C4-2B (cell line): ENCODE data around the gene SOD1.
"Not testable (repeated sequence)": the region's sequence is repeated elsewhere in the genome, so short reads cannot be mapped to it uniquely, and the experiment has no call there.

ENCODE experiments used
- H3K27ac ChIP-seq: fragments of 450-650 bp; 2 replicates; pipeline ENCODE4 v1.5.1; 2017
- ZFX ChIP-seq: fragments of 450-650 bp; IDR thresholded peaks from 2 replicates; pipeline ENCODE4 v1.6.1; 2017
- TF ChIP-seq, protein P1 (sequence below): fragments of 450-650 bp; conservative IDR thresholded peaks from 2 replicates; pipeline ENCODE4 v1.5.1; 2017; ENCODE audit warnings: mild to moderate bottlenecking

The SOD1 gene

DNA sequence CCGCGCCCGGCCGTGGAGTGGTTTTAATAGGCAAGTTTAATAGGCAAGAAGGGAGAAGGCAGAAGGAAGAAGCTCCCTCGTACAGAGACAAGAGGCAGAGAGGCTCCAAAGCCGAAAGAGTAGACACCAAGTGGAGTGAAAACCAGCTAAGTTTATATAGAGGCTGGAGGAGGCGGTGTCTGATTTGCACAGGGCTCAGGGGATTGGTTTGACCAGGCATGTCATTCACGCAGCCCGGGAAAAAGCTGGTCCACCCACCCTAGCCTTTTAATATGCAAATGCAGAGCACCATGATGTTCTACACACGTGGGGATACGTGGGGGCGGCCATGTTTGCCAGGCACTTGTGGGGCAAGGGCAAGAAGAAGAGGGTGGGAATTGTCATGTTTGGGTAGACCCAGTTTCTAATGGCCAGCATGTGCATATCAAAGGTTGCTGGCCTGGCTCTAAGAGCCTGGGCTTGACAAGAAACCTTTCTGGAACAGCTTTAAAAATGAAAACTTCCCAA is 18.0 kb upstream of the SOD1 start:
- H3K27ac ChIP-seq, result no peak overlapping the region
- no peak for TF ChIP-seq ZFX
- TF ChIP-seq, protein P1, sequence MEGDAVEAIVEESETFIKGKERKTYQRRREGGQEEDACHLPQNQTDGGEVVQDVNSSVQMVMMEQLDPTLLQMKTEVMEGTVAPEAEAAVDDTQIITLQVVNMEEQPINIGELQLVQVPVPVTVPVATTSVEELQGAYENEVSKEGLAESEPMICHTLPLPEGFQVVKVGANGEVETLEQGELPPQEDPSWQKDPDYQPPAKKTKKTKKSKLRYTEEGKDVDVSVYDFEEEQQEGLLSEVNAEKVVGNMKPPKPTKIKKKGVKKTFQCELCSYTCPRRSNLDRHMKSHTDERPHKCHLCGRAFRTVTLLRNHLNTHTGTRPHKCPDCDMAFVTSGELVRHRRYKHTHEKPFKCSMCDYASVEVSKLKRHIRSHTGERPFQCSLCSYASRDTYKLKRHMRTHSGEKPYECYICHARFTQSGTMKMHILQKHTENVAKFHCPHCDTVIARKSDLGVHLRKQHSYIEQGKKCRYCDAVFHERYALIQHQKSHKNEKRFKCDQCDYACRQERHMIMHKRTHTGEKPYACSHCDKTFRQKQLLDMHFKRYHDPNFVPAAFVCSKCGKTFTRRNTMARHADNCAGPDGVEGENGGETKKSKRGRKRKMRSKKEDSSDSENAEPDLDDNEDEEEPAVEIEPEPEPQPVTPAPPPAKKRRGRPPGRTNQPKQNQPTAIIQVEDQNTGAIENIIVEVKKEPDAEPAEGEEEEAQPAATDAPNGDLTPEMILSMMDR, result no peak

DNA sequence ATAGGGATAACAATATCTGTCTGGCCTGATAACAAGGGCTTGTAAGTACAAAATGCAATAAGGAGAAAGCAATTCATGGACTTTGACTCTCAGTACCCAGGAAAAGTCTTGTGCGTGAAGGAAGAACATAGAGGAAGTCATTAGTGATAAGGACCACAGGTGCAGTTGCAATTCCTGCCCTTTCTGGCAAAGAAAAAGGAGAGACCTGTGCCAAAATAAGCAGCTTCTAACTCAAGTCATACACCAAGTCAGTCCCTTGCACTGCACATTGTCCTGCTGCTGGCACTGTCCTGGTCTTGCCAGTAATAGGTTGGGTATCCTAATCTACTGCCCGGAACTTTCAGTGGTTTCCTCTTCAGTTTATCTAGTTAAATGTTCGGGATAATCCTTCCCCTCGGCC is 14.8 kb upstream of the SOD1 start:
- no peak overlapping the region; the same call in 1 of the 2 replicates for H3K27ac ChIP-seq
- no peak for TF ChIP-seq ZFX
- TF ChIP-seq, protein P1, result no peak

DNA sequence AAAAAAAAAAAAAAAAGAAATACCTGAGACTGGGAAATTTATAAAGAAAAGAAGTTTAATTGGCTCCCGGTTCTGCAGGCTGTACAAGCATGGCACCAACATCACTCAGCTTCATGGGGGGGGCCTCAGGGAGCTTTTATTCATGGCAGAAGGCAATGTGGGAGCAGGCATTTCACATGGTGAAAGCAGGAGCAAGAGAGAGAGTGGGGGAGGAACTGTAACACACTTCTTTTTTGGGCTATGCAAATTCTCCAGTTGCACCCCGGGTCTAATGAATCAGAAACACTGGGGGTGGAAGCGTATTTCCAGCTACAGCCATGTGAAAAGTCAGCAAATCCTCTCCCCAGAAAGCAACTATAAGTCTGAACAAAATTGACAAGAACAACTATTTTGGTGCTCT is 11.8 kb upstream of the SOD1 start:
- no peak overlapping the region for H3K27ac ChIP-seq
- TF ChIP-seq ZFX, result no peak
- TF ChIP-seq, protein P1, result no peak

DNA sequence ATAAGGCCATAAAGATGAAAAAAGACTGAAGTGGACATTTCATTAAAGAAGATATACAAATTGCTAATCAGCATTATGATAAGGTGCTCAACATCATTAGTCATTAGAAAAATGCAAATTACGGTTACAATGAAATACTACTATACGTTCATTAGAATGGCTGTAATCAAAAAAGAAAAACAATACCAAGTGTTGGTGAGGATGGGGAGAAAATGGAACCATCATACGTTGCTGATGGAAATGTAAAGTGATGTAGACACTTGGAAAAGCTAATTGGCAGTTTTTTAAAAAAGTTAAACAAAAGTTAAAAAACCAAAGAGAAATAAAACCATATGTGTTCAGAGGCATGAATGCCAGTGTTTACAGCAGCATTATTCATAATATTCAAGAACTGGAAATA is 8.6 kb upstream of the SOD1 start:
- H3K27ac ChIP-seq, result no peak overlapping the region
- no peak for TF ChIP-seq ZFX
- TF ChIP-seq, protein P1, result no peak

DNA sequence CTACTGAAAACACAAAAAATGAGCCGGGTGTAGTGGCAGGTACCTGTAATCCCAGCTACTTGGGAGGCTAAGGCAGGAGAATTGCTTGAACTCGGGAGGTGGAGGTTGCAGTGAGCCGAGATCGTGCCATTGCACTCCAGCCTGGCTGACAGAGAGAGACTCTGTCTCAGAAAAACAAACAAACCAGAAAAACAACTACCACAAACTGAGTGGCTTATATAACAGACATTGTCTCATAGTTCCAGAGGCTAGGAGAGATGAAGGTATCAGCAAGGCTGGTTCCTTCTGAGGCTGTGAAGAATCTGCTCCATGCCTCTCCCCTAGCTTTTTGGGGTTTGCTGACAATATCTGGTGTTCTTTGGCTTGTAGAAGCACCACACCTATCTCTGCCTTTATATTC is 8.0 kb upstream of the SOD1 start:
- not testable (repeated sequence) for H3K27ac ChIP-seq

DNA sequence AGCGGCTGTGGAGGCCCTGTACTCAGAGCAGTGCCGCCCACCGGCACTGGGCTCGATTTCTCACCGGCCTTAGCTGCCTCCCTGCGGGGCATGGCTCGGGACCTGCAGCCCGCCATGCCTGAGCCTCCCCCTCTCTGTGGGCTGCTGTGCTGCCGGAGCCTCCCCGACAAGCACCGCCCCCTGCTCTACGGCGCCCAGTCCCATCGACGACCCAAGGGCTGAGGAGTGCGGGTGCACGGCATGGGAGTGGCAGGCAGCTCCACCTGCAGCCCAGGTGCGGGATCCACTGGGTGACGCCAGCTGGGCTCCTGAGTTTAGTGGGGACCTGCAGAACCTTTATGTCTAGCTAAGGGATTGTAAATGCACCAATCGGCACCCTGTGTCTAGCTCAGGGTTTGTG is 5.2 kb upstream of the SOD1 start:
- no peak overlapping the region for H3K27ac ChIP-seq
- TF ChIP-seq ZFX, result no peak
- TF ChIP-seq, protein P1, result no peak

DNA sequence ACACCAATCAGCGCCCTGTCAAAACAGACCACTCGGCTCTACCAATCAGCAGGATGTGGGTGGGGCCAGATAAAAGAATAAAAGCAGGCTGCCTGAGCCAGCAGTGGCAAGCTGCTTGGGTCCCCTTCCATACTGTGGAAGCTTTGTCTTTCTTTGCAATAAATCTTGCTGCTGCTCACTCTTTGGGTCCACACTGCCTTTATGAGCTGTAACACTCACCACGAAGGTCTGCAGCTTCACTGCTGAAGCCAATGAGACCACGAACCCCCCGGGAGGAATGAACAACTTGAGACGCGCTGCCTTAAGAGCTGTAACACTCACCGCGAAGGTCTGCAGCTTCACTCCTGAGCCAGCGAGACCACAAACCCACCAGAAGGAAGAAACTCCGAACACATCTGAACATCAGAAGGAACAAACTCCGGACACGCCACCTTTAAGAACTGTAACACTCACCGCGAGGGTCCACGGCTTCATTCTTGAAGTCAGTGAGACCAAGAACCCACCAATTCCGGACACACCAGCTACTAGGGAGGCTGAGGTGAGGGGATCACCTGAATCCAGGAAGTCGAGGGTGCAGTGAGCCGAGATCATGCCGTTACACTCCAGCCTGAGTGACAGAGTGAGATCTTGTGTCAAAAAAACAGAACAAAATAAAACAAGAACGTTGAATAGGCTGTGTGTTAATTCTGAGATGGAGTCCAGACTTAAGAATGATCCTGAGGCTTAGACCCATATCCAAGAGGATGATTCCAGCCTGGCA is 4.5 kb upstream of the SOD1 start:
- H3K27ac ChIP-seq, result not testable (repeated sequence)

DNA sequence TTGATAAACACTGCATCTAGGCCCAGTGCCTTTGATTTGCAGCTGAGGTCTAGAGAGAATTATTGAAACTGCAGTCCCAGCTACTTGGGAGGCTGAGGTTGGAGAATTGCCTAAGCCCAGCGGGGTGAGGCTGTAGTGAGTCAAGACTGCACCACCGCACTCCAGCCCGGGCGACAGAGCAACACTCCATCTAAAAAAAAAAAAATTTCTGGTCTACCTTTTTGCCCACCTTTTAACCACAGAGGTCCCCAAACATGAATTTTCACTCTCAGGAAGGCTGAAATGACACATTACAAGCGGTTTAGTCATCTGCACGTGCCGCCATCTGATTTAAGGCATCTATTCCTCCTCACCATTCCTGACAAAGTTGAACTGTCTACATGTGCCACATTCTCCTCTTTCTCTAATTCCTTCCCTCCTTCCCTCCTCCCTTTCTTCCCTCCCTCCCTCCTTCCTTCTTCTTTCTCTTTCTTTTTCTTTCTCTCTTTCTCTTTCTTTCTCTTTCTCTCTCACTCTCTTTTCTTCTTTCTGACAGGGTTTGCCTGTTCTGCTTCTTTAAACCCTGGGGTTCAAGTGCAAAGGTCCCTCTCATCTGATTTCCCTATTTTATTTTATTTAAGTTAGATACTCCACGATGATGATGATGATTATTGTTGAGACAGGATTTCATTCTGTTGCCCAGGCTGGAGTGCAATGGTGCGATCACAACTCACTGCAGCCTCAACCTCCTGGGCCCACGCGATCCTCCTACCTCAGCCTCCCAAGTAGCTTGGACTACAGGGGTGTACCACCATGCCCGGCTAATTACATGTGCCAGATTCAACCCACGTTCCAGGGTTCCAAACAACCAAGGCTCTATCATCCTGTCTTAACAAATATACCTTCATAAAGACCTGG is 3.0 kb upstream of the SOD1 start:
- H3K27ac ChIP-seq, result no peak overlapping the region
- TF ChIP-seq ZFX, result no peak
- TF ChIP-seq, protein P1, result no peak
